Hematopoietic multipotent progenitor cell treated with erythropoietin and hydrocortisone succinate and interleukin-3 and kit ligand, for 8 days (in vitro differentiated cells): ENCODE measurements around the gene ECM1.
A peak's percentile ranks its signal among the peaks of the same experiment; 100 is the strongest.

ENCODE experiments used
- DNase-seq: peaks from one replicate; pipeline ENCODE4 v3.0.0-alpha.2; 2015

ECM1 gene

DNA sequence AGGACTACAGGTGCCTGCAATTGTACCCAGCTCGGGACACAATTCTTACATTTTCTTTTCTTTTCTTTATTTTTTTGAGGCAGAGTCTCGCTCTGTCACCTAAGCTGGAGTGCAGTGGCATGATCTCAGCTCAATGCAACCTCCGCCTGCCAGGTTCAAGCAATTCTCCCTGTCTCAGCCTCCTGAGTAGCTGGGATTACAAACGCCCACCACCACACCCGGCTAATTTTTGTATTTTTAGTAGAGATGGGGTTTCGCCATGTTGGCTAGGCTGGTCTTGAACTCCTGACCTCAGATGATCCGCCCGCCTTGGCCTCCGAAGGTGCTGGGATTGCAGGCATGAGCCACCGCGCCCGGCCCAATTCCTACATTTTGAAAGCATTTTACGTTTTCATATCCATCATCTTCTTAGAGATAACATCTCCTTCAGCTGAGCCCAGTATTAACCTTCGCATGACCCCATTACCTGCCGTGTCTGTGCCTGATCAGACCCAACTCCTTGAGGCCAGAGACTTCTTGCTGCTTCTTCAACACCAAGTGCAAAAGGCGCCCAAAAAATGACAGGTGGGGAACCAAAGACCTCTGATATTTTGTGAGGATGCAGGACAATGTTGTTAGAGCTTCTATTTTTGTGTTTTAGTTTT lies 38.5 kb downstream of the ECM1 start:
- no peak for DNase-seq

- no peak for DNase-seq
Observed at GRCh38 chr1:150548324-150548631, 40.4 kb downstream of the ECM1 start.

DNA sequence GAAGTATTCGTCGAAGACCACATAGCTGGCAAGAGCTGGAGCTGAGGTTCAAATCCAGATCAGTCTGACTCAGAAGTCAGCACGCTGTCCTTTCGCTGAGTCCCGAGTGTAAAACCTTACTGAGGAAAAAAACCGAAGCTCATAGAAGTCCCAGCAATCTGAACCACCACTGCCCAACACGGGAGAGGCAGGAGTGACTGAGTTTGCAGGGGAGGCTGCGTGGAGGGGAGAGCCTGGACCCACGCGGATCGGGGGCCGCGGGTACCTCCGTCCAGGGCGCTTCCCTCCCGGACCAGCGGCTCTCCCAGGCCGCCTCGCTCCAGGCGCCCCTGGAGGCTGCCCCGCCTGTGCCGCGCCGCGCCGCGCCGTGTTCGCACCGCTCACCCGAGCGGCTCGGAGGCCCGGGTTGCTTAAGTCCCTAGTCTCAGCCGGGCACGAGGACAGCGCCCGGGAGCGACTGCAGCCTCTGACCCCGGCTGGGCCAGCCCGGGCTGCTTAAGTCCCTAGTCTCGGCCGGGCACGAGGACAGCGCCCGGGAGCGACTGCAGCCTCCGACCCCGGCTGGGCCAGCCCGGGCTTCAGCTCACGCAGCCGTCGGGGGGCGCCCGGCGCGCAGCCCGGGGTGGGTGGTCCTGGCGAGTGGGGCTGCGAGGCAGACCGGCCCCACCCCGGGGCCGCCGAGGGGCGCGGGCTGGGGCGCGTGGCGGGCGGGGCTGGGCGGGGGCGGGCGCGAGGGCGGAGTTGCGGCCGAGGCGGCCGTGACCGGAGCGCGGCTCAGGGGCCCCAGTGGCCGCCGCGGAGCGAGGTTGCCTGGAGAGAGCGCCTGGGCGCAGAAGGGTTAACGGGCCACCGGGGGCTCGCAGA lies 41.0 kb downstream of the ECM1 start, which contains the start of gene ADAMTSL4:
TSS of gene ADAMTSL4 (plus strand) at position 777 of the 864 bp plus-strand sequence. CDS start 2,881 bp downstream, outside the sequence.
- peak; percentile 56 for DNase-seq

- DNase-seq = no peak
Observed at GRCh38 chr1:150549496-150550221, 41.8 kb downstream of the ECM1 start.

DNA sequence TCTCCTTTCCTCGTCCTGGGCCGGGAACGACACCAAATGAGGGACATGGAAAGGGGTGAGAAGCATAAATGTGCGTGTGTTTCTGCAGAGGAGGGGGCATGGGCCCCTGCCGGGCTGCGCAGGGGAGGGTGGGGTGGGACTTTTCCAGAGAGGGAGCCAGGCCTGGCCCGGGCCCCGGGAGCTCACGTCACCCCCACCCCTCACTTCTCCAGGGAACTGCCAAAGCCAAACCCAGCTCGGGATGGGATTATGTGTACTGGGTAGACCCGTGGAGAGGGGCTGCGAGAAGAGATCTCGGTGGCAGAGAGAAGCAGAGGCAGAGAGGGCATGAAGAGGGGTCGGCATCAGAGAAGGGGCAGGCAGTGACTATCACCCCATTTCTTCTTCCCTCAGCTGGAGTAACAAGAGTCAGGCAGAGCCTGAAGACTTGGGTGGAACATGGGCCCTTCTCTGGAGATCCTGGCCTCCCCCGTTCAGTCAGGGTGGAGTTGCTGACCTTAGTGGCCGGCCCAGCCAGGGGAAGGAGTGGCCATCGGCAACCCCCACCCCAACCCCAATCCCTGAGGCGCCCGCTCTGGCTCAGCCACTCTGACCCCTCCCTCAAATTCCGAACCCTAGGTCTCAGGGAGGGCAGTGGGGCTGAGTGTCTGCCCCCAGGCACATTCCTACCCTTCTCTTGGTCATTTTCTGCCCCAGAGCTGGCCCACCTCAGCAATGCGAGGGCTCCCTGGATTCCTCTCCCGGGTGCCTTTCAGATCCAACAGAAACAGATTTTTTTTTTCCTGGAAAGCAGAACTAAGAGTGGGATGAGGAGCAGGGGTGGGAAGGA lies 42.5 kb downstream of the ECM1 start:
- DNase-seq = no peak

GRCh38 chr1:150551051-150551783 lies 43.3 kb downstream of the ECM1 start:
- DNase-seq = no peak

DNA sequence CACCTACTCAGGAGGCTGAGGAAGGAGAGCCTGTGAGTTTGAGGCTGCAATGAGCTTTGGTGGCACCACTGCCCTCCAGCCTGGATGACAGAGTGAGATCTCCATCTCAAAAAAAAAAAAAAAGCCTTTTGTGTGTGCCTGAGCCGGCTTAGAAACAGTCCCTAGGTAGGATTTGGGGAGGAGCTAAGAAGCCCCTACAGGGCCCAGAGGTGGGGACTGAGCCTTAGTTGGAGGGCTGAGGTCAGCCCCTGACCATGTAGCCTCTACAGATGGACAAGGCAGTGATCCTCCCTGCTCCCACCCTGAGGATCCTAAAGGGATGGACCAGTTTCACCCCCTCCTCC lies 43.8 kb downstream of the ECM1 start:
- DNase-seq = no peak

DNA sequence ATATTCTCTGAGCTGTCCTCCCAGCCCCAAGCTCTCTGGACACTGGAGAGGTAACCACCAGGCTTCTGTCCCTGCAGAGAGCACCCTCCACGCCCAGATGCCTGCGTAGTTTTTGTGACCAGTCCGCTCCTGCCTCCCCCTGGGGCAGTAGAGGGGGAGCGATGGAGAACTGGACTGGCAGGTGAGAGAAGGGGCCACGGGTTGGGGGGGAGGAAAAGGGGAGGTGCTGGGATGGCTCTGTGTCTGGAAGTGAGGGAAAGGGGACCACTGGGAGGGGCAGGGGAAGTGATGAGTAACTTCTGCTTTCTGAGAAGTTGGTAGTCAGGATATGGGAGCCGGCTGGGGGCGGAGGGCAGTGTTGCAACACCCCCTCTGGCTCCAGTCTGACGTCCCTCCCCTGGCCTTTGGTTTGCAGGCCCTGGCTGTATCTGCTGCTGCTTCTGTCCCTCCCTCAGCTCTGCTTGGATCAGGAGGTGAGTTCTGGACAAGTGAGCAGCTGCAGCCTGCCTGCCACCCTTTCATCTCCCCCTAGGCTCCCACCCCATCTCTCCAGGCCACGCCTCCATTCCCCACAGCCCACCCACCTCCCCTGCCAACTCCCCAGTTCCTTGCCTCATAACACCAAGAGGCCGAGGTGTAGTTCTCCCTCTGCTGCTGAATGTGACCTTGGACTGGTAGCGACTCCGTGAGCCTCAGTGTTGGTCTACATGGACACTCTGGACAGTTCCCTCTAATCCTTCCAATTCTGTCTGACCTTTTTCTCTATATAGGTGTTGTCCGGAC lies 44.4 kb downstream of the ECM1 start:
- DNase-seq = peak; percentile 44

- no peak for DNase-seq
Observed at GRCh38 chr1:150552911-150553289, 45.0 kb downstream of the ECM1 start.

- no peak for DNase-seq
Observed at GRCh38 chr1:150553392-150554085, 45.6 kb downstream of the ECM1 start.

GRCh38 chr1:150554086-150554452 lies 46.2 kb downstream of the ECM1 start:
- no peak for DNase-seq

- no peak for DNase-seq
Observed at GRCh38 chr1:150555198-150555970, 47.5 kb downstream of the ECM1 start.

- no peak for DNase-seq
Observed at GRCh38 chr1:150555971-150556865, 48.3 kb downstream of the ECM1 start.

- no peak for DNase-seq
Observed at GRCh38 chr1:150557065-150557600, 49.2 kb downstream of the ECM1 start.

DNA sequence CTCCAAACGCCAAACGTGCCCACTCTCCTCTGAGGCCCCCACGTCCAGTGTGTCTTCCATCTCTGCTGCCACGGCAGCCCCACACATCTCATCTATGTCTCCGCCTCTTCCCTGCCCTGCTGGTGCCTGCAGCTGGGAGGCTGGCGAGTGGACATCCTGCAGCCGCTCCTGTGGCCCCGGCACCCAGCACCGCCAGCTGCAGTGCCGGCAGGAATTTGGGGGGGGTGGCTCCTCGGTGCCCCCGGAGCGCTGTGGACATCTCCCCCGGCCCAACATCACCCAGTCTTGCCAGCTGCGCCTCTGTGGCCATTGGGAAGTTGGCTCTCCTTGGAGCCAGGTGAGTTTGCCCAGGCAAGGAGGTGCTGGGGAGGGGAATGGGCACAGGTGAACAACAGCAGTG lies 49.9 kb downstream of the ECM1 start:
- no peak for DNase-seq

DNA sequence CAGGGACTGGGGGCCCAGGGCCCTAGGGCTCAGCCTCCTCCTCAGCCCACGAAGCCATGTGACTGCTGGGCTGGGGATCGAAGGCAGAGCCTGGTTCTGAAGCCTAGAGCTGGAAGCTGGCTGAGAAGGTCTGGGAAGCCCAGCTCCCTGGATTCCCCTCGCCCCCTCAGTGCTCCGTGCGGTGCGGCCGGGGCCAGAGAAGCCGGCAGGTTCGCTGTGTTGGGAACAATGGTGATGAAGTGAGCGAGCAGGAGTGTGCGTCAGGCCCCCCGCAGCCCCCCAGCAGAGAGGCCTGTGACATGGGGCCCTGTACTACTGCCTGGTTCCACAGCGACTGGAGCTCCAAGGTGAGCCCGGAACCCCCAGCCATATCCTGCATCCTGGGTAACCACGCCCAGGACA lies 50.4 kb downstream of the ECM1 start:
- no peak for DNase-seq

DNA sequence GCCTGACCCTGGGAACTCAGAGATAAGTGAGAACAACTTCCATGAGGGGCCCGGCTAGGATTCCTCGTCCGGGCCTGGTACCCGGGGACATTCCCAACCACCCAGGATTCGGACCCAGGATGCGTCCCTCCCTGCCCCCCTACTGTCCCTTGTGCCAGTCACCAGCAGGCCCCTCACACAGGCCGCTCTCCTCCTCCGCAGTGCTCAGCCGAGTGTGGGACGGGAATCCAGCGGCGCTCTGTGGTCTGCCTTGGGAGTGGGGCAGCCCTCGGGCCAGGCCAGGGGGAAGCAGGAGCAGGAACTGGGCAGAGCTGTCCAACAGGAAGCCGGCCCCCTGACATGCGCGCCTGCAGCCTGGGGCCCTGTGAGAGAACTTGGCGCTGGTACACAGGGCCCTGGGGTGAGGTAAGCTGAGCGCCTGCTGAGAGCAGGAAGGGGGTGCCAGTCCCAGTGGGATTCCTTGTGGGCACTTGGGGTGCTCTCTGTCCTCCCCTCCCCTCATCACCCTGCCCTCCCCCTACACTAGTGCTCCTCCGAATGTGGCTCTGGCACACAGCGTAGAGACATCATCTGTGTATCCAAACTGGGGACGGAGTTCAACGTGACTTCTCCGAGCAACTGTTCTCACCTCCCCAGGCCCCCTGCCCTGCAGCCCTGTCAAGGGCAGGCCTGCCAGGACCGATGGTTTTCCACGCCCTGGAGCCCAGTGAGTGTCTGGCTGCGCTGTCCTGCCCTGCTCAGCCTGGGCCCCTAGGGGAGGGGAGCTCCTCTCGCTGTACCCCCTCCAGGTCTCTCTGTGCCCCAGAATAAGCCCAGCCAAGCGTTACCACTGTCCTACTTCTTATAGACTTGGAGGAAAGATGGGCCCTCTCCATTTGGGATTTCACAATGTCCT lies 51.1 kb downstream of the ECM1 start:
- no peak for DNase-seq

DNA sequence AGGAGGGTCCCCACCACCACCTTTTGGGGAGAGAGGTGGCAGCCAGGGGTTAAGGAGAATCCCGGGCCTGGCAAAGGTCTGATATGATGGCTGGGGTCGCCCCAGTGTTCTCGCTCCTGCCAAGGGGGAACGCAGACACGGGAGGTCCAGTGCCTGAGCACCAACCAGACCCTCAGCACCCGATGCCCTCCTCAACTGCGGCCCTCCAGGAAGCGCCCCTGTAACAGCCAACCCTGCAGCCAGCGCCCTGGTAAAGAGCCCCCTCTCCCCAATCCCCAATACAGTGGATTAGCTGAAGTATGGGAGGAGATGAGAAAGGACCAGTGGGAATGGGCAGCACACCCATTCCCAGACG lies 51.7 kb downstream of the ECM1 start:
- no peak for DNase-seq
